Measurements from ENCODE around the gene RBBP8NL.
"Not testable (repeated sequence)": the region's sequence is repeated elsewhere in the genome, so short reads cannot be mapped to it uniquely, and the experiment has no call there.

Gene RBBP8NL

GRCh38 chr20:62390317-62391164 is 36.8 kb downstream of the RBBP8NL start:
- DNase-seq: no peak

GRCh38 chr20:62389601-62390087 is 37.7 kb downstream of the RBBP8NL start:
- no peak for DNase-seq

- no peak for DNase-seq
Measured at GRCh38 chr20:62388839-62389600, 38.3 kb downstream of the RBBP8NL start.

DNA sequence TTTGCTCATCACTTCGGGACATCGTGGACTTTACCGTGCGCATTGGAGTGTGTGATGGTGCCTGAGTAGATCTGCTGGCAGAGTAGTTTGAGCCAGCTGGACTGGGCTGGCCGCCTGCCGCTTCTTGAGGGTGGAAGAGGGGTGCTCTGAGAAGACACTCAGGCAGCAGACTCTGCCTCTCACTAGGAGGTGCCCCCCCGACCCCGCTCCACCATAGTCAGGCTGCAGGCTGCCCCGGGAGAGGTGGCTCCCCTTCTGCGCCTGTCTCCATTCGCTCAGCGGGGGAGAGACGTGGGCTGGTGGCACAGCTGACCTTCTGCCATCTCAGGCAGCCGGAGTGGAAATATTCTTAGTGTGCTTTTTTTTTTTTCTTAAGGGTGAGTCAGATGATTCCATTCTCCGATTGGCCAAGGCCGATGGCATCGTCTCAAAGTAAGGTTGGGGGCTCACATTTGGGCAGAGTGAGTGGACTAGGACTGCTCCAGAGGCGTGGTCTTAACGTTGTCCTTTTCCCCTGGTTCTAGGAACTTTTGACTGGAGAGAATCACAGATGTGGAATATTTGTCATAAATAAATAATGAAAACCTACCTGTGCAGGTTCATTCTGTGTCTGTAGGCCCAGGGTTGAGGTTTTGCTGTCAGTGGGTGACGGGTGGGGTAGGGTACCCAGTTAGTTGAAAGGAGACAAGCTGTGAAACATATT is 39.3 kb downstream of the RBBP8NL start:
- DNase-seq: no peak

DNA sequence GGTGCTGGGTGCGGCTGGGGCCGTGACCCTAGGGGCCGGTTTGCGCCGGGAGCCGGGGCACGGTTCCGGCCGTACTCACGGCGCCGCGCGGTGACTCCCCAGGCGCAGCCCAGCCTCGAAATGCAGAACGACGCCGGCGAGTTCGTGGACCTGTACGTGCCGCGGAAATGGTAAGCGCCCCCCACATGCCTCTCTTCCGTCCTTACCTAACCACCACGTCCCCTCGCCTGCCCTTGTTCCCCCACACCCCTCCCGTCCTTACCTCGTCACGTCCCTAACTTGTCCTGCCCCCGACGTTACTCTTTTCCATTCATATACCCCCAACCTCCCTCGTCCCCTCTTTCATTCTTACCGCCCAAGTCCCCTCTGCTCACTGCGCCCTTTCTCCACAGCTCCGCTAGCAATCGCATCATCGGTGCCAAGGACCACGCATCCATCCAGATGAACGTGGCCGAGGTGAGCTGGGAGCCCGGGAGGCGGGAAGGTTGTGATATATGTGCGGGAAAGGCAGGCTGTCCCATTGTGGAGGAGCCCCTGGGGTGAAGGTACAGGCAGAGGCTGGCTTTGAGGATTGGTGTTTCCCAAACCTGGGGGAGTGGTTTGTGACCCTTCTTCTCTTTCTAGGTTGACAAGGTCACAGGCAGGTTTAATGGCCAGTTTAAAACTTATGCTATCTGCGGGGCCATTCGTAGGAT is 40.0 kb downstream of the RBBP8NL start:
- DNase-seq: no peak

DNA sequence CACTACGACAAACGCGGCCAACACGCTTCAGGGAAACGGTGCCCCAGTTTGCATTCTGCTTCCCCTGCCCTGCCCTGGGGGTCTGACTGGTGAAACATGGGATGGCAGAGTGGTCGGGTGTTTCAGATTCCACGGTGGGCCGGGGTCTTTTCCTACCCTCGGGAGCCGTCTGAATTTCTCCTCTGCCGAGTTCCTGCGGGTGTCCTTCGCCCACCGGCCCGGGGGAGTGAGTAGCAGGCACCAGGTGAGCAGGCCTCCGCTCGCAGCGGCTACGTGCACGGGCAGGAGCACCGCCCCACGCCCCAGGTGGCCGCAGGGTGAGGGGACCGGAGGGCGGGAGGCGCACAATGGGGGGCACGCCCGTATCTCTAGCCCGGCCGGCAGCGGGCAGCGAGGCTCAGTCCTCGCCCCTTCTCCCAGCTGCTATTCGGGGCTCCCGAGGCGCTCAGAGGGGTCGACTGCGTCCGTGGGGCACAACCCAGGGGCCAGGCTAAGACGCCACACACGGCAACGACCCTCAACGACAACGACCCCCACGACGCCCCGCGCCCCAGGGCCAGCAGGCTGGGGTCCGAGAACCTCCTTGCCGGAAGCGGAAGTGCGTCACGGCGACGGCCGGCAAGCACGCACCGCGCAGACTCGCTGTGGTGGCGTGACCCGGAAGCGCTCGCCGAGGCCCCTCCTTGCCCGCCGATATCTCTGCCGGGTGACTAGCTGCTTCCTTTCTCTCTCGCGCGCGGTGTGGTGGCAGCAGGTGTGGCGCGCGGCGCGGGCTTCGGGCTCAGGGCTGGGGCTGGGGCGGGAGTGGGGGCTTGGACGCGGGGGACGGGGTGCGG is 40.7 kb downstream of the RBBP8NL start, which contains the start of gene RPS21:
Gene RPS21 (plus strand): TSS at position 721 of the 836 bp plus-strand sequence. CDS start 236 bp downstream, outside the sequence.
- DNase-seq: peak; percentile 90

GRCh38 chr20:62382306-62383198 is 44.8 kb downstream of the RBBP8NL start:
- DNase-seq: peak; percentile 66

- no peak for DNase-seq
Measured at GRCh38 chr20:62381842-62382241, 45.5 kb downstream of the RBBP8NL start.

DNA sequence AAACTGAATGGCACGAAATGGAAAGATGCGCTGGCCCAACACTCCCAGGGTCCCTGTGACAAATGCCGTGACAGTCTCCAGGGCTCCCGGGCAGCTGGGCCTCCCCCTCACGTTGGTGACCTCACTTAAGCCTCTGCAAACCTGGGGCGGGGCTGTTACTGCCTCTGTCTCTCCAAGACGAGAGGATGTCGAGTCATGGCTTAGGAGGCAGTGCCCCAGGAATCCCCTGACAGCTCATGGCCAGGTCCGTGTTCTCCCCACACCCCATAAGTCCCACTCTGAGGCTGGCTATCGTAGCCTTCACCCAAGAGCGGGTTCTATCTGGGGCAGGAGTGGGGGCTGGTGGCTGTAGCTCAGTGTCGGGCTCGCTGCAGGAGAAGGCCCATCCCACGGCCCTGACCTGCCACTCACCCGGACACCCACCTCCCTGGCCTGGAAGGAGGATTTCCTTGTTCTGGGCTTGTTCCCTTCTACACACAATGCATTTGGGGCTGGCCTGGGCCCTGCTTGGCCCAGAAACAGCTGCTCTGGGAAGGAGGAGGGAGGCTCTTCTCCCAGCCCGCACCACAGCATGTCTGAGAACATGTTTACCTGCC is 46.0 kb downstream of the RBBP8NL start:
- peak; percentile 55 for DNase-seq

- no peak for DNase-seq
Measured at GRCh38 chr20:62378215-62378614, 49.1 kb downstream of the RBBP8NL start.

GRCh38 chr20:62377615-62378178 is 49.6 kb downstream of the RBBP8NL start:
- no peak for DNase-seq

DNA sequence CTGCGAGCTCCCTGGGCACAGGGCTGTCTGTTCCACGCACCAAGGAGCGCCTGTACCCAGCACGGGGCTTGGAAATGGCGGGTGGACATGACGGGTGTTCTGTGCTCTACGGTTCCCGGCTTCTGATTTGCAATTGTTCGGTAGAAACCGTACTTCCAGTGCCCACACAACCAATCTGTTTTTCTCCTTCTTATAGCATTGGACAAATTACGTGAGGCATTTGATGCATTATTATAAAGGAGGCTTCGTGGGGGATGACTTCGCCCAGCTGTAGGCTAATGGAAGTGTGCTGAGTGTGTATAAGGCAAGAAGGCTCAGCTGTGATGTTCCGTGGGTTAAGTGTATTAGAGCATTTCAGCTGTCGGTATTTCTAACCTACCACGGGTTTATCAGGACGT is 50.3 kb downstream of the RBBP8NL start:
- no peak for DNase-seq

DNA sequence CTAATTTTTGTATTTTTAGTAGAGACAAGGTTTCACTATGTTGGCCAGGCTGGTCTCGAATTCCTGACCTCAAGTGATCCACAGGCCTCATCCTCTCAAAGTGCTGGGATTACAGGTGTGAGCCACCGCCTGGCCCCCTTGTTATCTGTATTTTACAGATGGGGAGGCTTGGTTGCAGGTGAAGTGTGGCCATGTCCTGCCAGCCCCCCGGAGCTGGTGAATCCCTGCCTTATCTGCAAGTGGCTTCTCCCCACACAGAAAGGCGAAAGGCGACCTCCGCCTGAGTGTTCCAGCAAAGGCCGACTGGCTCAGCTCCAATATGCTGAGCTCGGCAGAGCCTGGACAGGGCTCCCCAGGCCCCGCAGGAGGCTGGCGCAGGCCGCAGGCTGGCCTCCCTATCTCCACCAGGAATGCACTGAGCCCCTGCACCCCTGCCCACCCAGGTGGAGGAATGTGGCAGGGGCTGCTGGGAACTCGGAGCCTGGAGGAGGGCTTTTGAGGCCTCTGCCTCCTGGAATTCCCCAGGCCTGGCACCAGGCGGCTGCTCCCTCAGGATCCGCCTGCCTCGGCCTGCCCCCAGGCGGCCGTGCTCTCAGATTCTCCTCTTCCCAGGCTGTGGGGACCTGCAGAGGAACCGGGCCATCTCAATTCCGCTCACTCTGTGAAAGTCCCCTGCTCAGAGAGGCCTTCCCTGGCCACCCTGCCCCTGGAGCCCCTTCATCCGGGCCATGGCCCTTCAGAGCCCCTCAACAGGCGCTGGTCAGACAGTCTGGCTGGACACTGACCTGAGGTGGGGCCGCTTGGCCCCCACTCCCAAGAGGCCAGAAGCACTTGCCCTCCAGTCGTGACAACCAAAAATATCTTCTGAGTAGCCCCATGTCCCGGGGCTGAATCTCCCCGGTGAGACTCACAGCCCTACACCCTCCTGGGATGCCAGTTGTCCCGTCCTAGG is 51.0 kb downstream of the RBBP8NL start:
- peak; percentile 70 for DNase-seq

DNA sequence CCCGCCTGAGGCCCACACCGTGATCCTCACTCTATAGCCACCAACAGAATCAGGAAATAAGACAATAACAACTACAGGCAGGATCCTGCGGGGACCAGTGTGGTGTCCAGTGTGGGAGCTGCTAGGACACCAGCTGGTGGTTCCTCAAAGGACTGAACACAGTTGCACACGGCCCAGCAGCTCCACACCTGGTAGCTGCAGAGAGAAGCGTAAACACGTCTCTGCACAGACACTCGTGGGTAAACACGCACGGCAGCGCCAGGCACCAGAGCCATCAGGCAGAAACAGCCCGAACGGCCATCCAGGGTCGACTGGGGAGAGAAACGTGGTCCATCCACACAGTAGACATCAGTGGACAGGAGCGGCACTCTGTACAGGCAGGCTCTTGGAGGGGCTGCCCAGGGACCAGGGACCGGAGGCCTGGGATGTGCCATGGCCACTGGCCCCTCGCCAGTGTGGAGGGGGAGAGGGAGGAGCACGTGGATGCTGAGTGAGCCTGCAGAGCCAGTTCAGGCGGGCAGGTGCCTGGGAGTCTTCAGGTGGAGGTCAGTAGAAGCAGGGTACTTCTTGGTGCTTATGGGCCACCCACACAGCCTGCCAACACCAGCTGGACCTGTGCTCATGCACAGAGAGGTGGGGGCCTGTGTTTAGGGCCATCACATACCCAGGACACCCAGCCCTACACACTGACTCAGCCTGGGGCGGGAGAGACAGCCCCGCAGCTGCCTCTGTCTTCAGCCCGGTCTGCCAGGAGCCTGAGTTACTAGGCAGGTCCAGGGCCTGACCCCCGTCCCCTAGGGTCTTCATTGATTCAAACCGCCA is 52.8 kb downstream of the RBBP8NL start:
- no peak for DNase-seq

- not testable (repeated sequence) for DNase-seq
Measured at GRCh38 chr20:62373631-62374179, 53.6 kb downstream of the RBBP8NL start.

DNA sequence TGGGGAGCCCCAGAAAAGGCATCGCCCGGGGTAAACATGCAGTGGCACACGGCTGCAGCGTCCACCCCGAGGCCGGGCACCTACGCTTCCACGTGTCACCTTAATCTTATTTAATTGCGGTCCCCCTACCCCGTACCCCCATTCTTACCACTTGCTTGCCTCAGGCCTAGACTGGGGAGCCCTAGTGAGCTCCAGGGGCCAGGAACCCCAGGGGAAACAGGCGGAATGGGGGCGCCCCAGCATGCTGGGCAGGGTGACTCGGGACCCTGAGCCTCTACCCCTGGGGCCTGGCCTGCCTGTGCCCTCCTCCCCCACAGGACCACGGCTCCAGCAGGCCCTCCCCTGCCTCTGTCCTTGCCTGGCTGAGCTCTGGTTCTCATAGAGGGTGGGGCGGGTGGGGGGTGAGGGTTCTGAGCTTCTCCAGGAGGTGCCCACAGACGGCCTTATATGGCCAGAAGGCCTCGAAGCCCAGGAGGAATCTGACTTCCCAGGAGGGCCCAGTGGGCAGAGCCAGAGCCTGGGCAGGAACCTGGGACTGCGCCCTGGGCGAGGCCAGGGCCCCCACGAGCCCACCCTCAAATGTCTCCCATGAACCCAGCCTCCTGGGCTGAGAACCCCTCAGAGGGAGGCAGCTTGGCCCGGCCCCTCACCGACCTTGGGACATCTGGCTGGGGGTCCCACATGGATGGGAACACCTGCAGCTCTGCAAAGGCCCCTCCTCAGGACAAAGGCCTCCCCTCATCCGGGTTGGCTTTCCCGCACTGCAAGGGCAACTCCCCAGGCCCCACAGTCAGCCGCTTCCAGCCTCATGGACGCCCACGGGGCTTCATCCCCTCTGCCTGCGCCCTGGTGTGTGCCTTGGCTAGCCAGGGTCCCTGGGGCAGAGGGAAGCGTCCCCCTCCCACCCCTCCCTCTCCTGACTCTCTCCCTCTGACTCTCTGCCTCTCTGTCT is 55.0 kb downstream of the RBBP8NL start:
- DNase-seq: no peak
